Airway epithelial cell (primary cell): Measurements from ENCODE around the gene SMC1B. TPM values are rescaled to one million over a fixed set of nuclear protein-coding genes. Genes with fewer than 3 reads are reported as not detected.

Experiments
- total RNA-seq: library from RNA; depleted of rRNA; stranded (reverse); fragments of >200 nt; gene quantifications from 2 replicates; pipeline ENCODE4 v1.2.3, GENCODE V29; 2015

SMC1B gene
- not detected in 2 replicates for total RNA-seq

GRCh38 chr22:45413368-45414211 lies at the start of gene SMC1B, which contains the start of gene RIBC2:
Gene SMC1B, minus strand, starts transcription at chr22:45413599. Its CDS starts 32 bp downstream, at chr22:45413567.
Gene RIBC2, plus strand, starts transcription at chr22:45413693. Its CDS starts 194 bp downstream, at chr22:45413887.

GRCh38 chr22:45309422-45310227 lies 103.8 kb downstream of the SMC1B start, which contains the start of gene FAM118A:
Gene FAM118A, plus strand, starts transcription at chr22:45309934. Its CDS starts 12,446 bp downstream, at chr22:45322380.

Other genes with a start within 250 kb of the SMC1B start
- gene NUP50, start 249.7 kb downstream of the SMC1B start, total RNA-seq: 63.5 and 64.0 TPM in 2 replicates
- 83.5 and 165 TPM in 2 replicates for gene KIAA0930, start 172.7 kb downstream of the SMC1B start, total RNA-seq
- not detected in 2 replicates for gene UPK3A, start 128.7 kb downstream of the SMC1B start, total RNA-seq
- 8.3 and 20.9 TPM in 2 replicates for gene FAM118A, start 103.7 kb downstream of the SMC1B start, total RNA-seq
- gene RIBC2, start 94 bp upstream of the SMC1B start, total RNA-seq: 0.42 and 0.46 TPM in 2 replicates
- gene FBLN1, start 89.3 kb upstream of the SMC1B start, total RNA-seq: 46.7 and 49.7 TPM in 2 replicates